ENCODE results near the gene HSPA1B. TPM values are rescaled to one million over a fixed set of nuclear protein-coding genes. Genes with fewer than 3 reads are reported as not detected.

HSPA1B gene
- total RNA-seq (172 and 177 TPM in 2 replicates), polyA plus RNA-seq (82.1 and 111 TPM in 2 replicates)

DNA sequence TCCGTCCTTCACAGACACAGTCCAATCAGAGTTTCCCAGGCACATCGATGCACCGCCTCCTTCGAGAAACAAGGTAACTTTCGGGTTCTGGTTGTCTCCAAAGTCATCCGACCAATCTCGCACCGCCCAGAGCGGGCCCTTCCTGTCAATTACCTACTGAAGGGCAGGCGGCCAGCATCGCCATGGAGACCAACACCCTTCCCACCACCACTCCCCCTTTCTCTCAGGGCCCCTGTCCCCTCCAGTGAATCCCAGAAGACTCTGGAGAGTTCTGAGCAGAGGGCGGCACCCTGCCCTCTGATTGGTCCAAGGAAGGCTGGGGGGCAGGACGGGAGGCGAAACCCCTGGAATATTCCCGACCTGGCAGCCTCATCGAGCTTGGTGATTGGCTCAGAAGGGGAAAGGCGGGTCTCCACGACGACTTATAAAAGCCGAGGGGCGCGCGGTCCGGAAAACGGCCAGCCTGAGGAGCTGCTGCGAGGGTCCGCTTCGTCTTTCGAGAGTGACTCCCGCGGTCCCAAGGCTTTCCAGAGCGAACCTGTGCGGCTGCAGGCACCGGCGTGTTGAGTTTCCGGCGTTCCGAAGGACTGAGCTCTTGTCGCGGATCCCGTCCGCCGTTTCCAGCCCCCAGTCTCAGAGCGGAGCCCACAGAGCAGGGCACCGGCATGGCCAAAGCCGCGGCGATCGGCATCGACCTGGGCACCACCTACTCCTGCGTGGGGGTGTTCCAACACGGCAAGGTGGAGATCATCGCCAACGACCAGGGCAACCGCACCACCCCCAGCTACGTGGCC is at the start of gene HSPA1B:
HSPA1B (plus strand) TSS at position 453 of the 794 bp plus-strand sequence; CDS start at position 666, 213 bp downstream.
- H3K27me3 ChIP-seq: no peaks in the 10 kb centered on the region
- DNase-seq (ENCODE audit: low spot score): peak; percentile 99
- H2AFZ ChIP-seq: peak within 1 kb of the TSS; percentile 38
- H3K4me1 ChIP-seq (ENCODE audit: insufficient read depth): peaks cover 29% of the 10 kb centered on the region
- no peaks in the 10 kb centered on the region for H4K20me1 ChIP-seq (ENCODE audit: insufficient read depth, poor library complexity, severe bottlenecking)
- H3K36me3 ChIP-seq (replicated peaks; ENCODE audit: insufficient read depth, low read depth): no peaks in the 10 kb centered on the region
- H3K9me3 ChIP-seq (ENCODE audit: low read depth): no peaks in the 10 kb centered on the region
- no peaks in the 10 kb centered on the region for H3K9me2 ChIP-seq (replicated peaks; ENCODE audit: insufficient read depth)
- H3K79me2 ChIP-seq: peaks cover 30% of the 10 kb centered on the region
- peak within 1 kb of the TSS; percentile 76 for H3K4me2 ChIP-seq
- H3K4me3 ChIP-seq: peak within 1 kb of the TSS; percentile 23
- WGBS (ENCODE audit: low lambda C conversion rate, missing lambda C conversion rate): 2% methylated on average over 54 of the region's 56 CpGs
- TF ChIP-seq EZH2 (IDR thresholded peaks at IDR 0.05; ENCODE audit: borderline replicate concordance) (no peak), EZH2phosphoT487 (IDR thresholded peaks at IDR 0.05; ENCODE audit: low read depth, severe bottlenecking, unreplicated experiment) (no peak)
- TF ChIP-seq, protein P1, sequence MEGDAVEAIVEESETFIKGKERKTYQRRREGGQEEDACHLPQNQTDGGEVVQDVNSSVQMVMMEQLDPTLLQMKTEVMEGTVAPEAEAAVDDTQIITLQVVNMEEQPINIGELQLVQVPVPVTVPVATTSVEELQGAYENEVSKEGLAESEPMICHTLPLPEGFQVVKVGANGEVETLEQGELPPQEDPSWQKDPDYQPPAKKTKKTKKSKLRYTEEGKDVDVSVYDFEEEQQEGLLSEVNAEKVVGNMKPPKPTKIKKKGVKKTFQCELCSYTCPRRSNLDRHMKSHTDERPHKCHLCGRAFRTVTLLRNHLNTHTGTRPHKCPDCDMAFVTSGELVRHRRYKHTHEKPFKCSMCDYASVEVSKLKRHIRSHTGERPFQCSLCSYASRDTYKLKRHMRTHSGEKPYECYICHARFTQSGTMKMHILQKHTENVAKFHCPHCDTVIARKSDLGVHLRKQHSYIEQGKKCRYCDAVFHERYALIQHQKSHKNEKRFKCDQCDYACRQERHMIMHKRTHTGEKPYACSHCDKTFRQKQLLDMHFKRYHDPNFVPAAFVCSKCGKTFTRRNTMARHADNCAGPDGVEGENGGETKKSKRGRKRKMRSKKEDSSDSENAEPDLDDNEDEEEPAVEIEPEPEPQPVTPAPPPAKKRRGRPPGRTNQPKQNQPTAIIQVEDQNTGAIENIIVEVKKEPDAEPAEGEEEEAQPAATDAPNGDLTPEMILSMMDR (IDR thresholded peaks at IDR 0.05; ENCODE audit: poor library complexity): no peak
- peak within 1 kb of the TSS; percentile 91 for H3K27ac ChIP-seq

DNA sequence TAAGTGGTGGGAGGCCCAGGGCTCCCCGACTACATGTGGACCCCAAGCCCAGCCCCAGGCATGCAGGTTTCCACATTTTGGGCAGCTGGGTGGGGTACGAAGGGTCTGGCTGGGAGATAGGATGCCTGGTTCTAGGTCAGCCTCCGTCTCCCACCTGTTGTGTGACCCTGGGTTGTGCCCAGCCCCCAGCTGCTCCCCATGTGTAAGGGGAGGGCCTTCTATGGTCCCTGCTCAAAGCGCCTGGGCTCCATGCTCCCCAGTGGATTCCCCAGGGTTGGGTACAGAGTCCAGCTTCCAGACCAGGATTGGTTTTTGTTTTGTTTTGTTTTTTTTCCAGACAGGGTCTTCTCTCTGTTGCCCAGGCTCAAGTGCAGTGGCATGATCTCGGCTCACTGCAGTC is 49.3 kb upstream of the HSPA1B start:
- peaks cover 27% of the 10 kb centered on the region for H3K4me1 ChIP-seq (ENCODE audit: insufficient read depth)
- no peaks in the 10 kb centered on the region for H3K9me3 ChIP-seq (ENCODE audit: low read depth)
- no peaks in the 10 kb centered on the region for H3K79me2 ChIP-seq
- no peak for TF ChIP-seq EZH2phosphoT487 (IDR thresholded peaks at IDR 0.05; ENCODE audit: low read depth, severe bottlenecking, unreplicated experiment)
- TF ChIP-seq EZH2 (IDR thresholded peaks at IDR 0.05; ENCODE audit: borderline replicate concordance): no peak
- TF ChIP-seq, protein P1 (IDR thresholded peaks at IDR 0.05; ENCODE audit: poor library complexity): no peak
- WGBS (ENCODE audit: low lambda C conversion rate, missing lambda C conversion rate): 96% methylated on average over 5 of the region's 5 CpGs
- H4K20me1 ChIP-seq (ENCODE audit: insufficient read depth, poor library complexity, severe bottlenecking): no peaks in the 10 kb centered on the region
- no peak overlapping the region for H3K4me3 ChIP-seq
- H3K27ac ChIP-seq: peak overlapping the region; percentile 93
- H3K27me3 ChIP-seq: no peaks in the 10 kb centered on the region
- no peaks in the 10 kb centered on the region for H3K9me2 ChIP-seq (replicated peaks; ENCODE audit: insufficient read depth)
- no peak overlapping the region for H2AFZ ChIP-seq
- DNase-seq (ENCODE audit: low spot score): no peak
- H3K36me3 ChIP-seq (replicated peaks; ENCODE audit: insufficient read depth, low read depth): no peaks in the 10 kb centered on the region
- no peak overlapping the region for H3K4me2 ChIP-seq

DNA sequence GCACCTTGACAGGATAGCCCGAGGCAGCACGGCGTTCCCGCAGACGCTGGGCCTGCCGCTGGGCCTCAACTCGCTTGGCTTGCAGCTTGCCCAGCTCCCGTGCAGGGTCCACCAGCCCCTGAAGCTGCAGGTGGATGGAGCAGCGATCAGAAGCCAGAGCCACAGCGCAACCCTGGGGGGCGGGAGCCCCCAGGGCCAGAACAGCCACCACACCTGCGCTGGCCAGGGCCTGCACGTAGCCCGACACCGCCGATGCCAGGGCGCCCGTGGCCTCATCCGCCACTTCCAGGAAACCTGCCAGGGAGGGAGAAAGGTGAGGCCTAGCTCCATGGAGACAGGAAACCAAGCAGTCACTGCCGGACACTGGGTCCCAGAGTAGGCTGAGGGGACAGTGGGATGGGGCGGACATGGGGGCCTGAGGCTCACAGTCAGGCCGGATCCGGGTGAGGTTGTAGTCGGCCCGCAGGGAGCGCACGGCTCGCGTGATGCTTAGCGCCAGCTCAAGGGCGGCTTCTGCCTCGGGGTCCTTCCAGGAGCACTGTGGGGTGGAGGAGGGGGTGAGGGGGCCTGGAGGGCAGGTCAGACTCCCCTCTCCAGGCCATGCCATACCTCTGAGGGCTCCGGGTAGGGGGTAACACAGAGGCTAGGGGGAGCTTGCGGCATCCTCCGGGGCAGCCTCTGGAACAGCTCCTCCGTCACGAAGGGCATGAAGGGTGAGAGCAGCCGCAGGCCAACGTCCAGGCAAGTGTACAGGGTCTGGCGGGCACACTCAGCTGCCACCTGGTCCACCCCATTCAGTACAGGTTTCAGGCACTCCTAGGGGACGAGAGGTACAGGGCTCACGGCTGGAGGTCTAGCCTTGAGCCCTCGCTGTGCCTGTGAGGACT is 48.3 kb upstream of the HSPA1B start:
- no peaks in the 10 kb centered on the region for H3K9me3 ChIP-seq (ENCODE audit: low read depth)
- no peaks in the 10 kb centered on the region for H3K9me2 ChIP-seq (replicated peaks; ENCODE audit: insufficient read depth)
- H3K4me2 ChIP-seq: no peak overlapping the region
- H3K4me3 ChIP-seq: no peak overlapping the region
- H3K36me3 ChIP-seq (replicated peaks; ENCODE audit: insufficient read depth, low read depth): no peaks in the 10 kb centered on the region
- peaks cover 27% of the 10 kb centered on the region for H3K4me1 ChIP-seq (ENCODE audit: insufficient read depth)
- H3K27me3 ChIP-seq: no peaks in the 10 kb centered on the region
- H4K20me1 ChIP-seq (ENCODE audit: insufficient read depth, poor library complexity, severe bottlenecking): no peaks in the 10 kb centered on the region
- WGBS (ENCODE audit: low lambda C conversion rate, missing lambda C conversion rate): 97% methylated on average over 30 of the region's 43 CpGs
- TF ChIP-seq EZH2 (IDR thresholded peaks at IDR 0.05; ENCODE audit: borderline replicate concordance) (no peak), EZH2phosphoT487 (IDR thresholded peaks at IDR 0.05; ENCODE audit: low read depth, severe bottlenecking, unreplicated experiment) (no peak)
- TF ChIP-seq, protein P1 (IDR thresholded peaks at IDR 0.05; ENCODE audit: poor library complexity): no peak
- no peak overlapping the region for H2AFZ ChIP-seq
- no peak overlapping the region for H3K27ac ChIP-seq
- no peaks in the 10 kb centered on the region for H3K79me2 ChIP-seq
- no peak for DNase-seq (ENCODE audit: low spot score)

Measured in hepatocyte (in vitro differentiated cells).